ENCODE measurements around the gene TP53BP2. TPM values are rescaled to one million over a fixed set of nuclear protein-coding genes. Genes with fewer than 3 reads are reported as not detected.

The TP53BP2 gene
- total and polyA plus RNA-seq, 10 of the 15 experiments (the other 5 are each of a cell fraction or from before 2014, with no cell fraction given): 1.6 to 13.7 (median 5.6) TPM

GRCh38 chr1:223771814-223772770, 73.7 kb downstream of the TP53BP2 start (continued):
- TF ChIP-seq REST (IDR thresholded peaks at IDR 0.05; ENCODE audit: low read depth, low read length) (no peak), NFIC (IDR thresholded peaks at IDR 0.05; ENCODE audit: low read depth, low read length) (peak; percentile 82; the same call in 1 of the 2 replicates), MEF2B (IDR thresholded peaks at IDR 0.05; ENCODE audit: partially characterized antibody, poor library complexity, severe bottlenecking) (no peak), JUNB (IDR thresholded peaks at IDR 0.05) (peak; percentile 83), PAX8 (IDR thresholded peaks at IDR 0.05) (no peak), RAD21 (IDR thresholded peaks at IDR 0.05; ENCODE audit: insufficient read depth, low read depth, low read length) (no peak), KDM1A (IDR thresholded peaks at IDR 0.05; ENCODE audit: borderline replicate concordance) (no peak), CHD4 (IDR thresholded peaks at IDR 0.05) (no peak), IRF5 (IDR thresholded peaks at IDR 0.05; ENCODE audit: borderline replicate concordance) (no peak), MTA2 (IDR thresholded peaks at IDR 0.05; ENCODE audit: low read depth) (peak; percentile 72), DPF2 (IDR thresholded peaks at IDR 0.05) (0 out of 2 replicates have a peak, but pooled peaks have one; percentile 28), E2F8 (IDR thresholded peaks at IDR 0.05; ENCODE audit: low read depth, partially characterized antibody) (no peak)
- TF ChIP-seq, protein P1, sequence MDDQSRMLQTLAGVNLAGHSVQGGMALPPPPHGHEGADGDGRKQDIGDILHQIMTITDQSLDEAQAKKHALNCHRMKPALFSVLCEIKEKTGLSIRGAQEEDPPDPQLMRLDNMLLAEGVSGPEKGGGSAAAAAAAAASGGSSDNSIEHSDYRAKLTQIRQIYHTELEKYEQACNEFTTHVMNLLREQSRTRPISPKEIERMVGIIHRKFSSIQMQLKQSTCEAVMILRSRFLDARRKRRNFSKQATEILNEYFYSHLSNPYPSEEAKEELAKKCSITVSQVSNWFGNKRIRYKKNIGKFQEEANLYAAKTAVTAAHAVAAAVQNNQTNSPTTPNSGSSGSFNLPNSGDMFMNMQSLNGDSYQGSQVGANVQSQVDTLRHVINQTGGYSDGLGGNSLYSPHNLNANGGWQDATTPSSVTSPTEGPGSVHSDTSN (IDR thresholded peaks at IDR 0.05; ENCODE audit: insufficient replicate concordance, low read depth, low read length): no peak

Measured in GM12878 (cell line).